Stimulated activated naive CD8-positive, alpha-beta T cell treated with anti-CD3 and anti-CD28 coated beads, Interleukin-15, Interleukin-2, amounts not matched to agents 100 ng/mL and 50 ng/mL, for 24 hours (primary cell): ENCODE measurements around the gene GP1BA.
A peak's percentile ranks its signal among the peaks of the same experiment; 100 is the strongest.
"Not testable (repeated sequence)": the region's sequence is repeated elsewhere in the genome, so short reads cannot be mapped to it uniquely, and the experiment has no call there.

ENCODE experiments used
- H3K27ac Mint-ChIP-seq: one replicate; pipeline ENCODE4 v1.8.0; 2021; ENCODE audit warnings: mild to moderate bottlenecking, mixed read lengths
- H3K27me3 Mint-ChIP-seq: one replicate; pipeline ENCODE4 v1.8.0; 2021; ENCODE audit warnings: mixed read lengths
- H3K36me3 Mint-ChIP-seq: one replicate; pipeline ENCODE4 v1.8.0; 2021; ENCODE audit warnings: low read depth, mixed read lengths
- H3K4me1 Mint-ChIP-seq: one replicate; pipeline ENCODE4 v1.8.0; 2021; ENCODE audit warnings: low read depth, mixed read lengths
- H3K4me3 Mint-ChIP-seq: one replicate; pipeline ENCODE4 v1.8.0; 2021; ENCODE audit warnings: mild to moderate bottlenecking, mixed read lengths
- H3K9me3 Mint-ChIP-seq: one replicate; pipeline ENCODE4 v1.8.0; 2021; ENCODE audit warnings: mixed read lengths

Gene GP1BA

GRCh38 chr17:4898351-4898750 is 33.7 kb upstream of the GP1BA start:
- Mint-ChIP-seq H3K27me3 (no peaks in the 10 kb centered on the region), H3K9me3 (no peaks in the 10 kb centered on the region), H3K4me3 (peak overlapping the region; percentile 63), H3K27ac (no peak overlapping the region), H3K36me3 (peaks cover 12% of the 10 kb centered on the region), H3K4me1 (peaks cover 40% of the 10 kb centered on the region)

- Mint-ChIP-seq H3K27ac (no peak overlapping the region), H3K4me3 (peak overlapping the region; percentile 63), H3K9me3 (no peaks in the 10 kb centered on the region), H3K4me1 (peaks cover 45% of the 10 kb centered on the region), H3K36me3 (peaks cover 12% of the 10 kb centered on the region), H3K27me3 (no peaks in the 10 kb centered on the region)
These were observed 33.1 kb upstream of the GP1BA start for GRCh38 chr17:4898927-4899326.

GRCh38 chr17:4899341-4900230 is 32.5 kb upstream of the GP1BA start, which contains the start of gene C17orf107:
Gene C17orf107 (plus strand): TSS chr17:4899536. CDS start chr17:4899763, 227 bp downstream.
- H3K27me3 Mint-ChIP-seq = no peaks in the 10 kb centered on the region
- H3K4me1 Mint-ChIP-seq = peaks cover 45% of the 10 kb centered on the region
- no peaks in the 10 kb centered on the region for H3K9me3 Mint-ChIP-seq
- H3K36me3 Mint-ChIP-seq = peaks cover 12% of the 10 kb centered on the region
- peak within 1 kb of the TSS; percentile 87 for H3K4me3 Mint-ChIP-seq
- peak within 1 kb of the TSS; percentile 87 for H3K27ac Mint-ChIP-seq

- H3K4me3 Mint-ChIP-seq = peak overlapping the region; percentile 87
- H3K4me1 Mint-ChIP-seq = peaks cover 45% of the 10 kb centered on the region
- no peaks in the 10 kb centered on the region for H3K27me3 Mint-ChIP-seq
- H3K36me3 Mint-ChIP-seq = peaks cover 7% of the 10 kb centered on the region
- H3K27ac Mint-ChIP-seq = peak overlapping the region; percentile 87
- no peaks in the 10 kb centered on the region for H3K9me3 Mint-ChIP-seq
These were observed 31.6 kb upstream of the GP1BA start for GRCh38 chr17:4900231-4901107.

GRCh38 chr17:4901108-4901647 is 30.9 kb upstream of the GP1BA start:
- Mint-ChIP-seq H3K9me3 (no peaks in the 10 kb centered on the region), H3K27ac (no peak overlapping the region), H3K36me3 (peaks cover 1% of the 10 kb centered on the region), H3K4me3 (peak overlapping the region; percentile 87), H3K27me3 (no peaks in the 10 kb centered on the region), H3K4me1 (peaks cover 45% of the 10 kb centered on the region)

GRCh38 chr17:4901648-4902344 is 30.3 kb upstream of the GP1BA start:
- Mint-ChIP-seq H3K4me1 (peaks cover 45% of the 10 kb centered on the region), H3K36me3 (no peaks in the 10 kb centered on the region), H3K9me3 (no peaks in the 10 kb centered on the region), H3K27ac (no peak overlapping the region), H3K27me3 (no peaks in the 10 kb centered on the region), H3K4me3 (peak overlapping the region; percentile 87)

GRCh38 chr17:4902540-4902939 is 29.5 kb upstream of the GP1BA start:
- Mint-ChIP-seq H3K9me3 (no peaks in the 10 kb centered on the region), H3K4me3 (no peak overlapping the region), H3K4me1 (peaks cover 45% of the 10 kb centered on the region), H3K27me3 (no peaks in the 10 kb centered on the region), H3K27ac (peak overlapping the region; percentile 45), H3K36me3 (no peaks in the 10 kb centered on the region)

GRCh38 chr17:4903051-4903818 is 28.8 kb upstream of the GP1BA start, which contains the start of gene CHRNE:
Gene CHRNE (minus strand): TSS chr17:4903098. CDS start chr17:4903063, 35 bp downstream.
- Mint-ChIP-seq H3K4me3 (peak within 1 kb of the TSS; percentile 70), H3K27me3 (no peaks in the 10 kb centered on the region), H3K9me3 (no peaks in the 10 kb centered on the region), H3K27ac (peak within 1 kb of the TSS; percentile 54), H3K4me1 (peaks cover 44% of the 10 kb centered on the region), H3K36me3 (no peaks in the 10 kb centered on the region)

- peaks cover 19% of the 10 kb centered on the region for H3K4me1 Mint-ChIP-seq
- H3K4me3 Mint-ChIP-seq, H3K9me3 Mint-ChIP-seq, H3K36me3 Mint-ChIP-seq, H3K27ac Mint-ChIP-seq, H3K27me3 Mint-ChIP-seq: not testable (repeated sequence)
These were observed 25.4 kb upstream of the GP1BA start for GRCh38 chr17:4906642-4907041.

- no peaks in the 10 kb centered on the region for H3K9me3 Mint-ChIP-seq
- H3K36me3 Mint-ChIP-seq = no peaks in the 10 kb centered on the region
- no peak overlapping the region for H3K27ac Mint-ChIP-seq
- H3K4me3 Mint-ChIP-seq = no peak overlapping the region
- H3K4me1 Mint-ChIP-seq = peaks cover 5% of the 10 kb centered on the region
- H3K27me3 Mint-ChIP-seq = no peaks in the 10 kb centered on the region
These were observed 23.8 kb upstream of the GP1BA start for GRCh38 chr17:4908301-4908700.

GRCh38 chr17:4908711-4909496 is 23.2 kb upstream of the GP1BA start:
- Mint-ChIP-seq H3K36me3 (no peaks in the 10 kb centered on the region), H3K4me3 (no peak overlapping the region), H3K27ac (no peak overlapping the region), H3K27me3 (no peaks in the 10 kb centered on the region), H3K4me1 (no peaks in the 10 kb centered on the region), H3K9me3 (no peaks in the 10 kb centered on the region)

- Mint-ChIP-seq H3K27me3 (no peaks in the 10 kb centered on the region), H3K4me1 (no peaks in the 10 kb centered on the region), H3K36me3 (no peaks in the 10 kb centered on the region), H3K27ac (no peak overlapping the region), H3K9me3 (no peaks in the 10 kb centered on the region), H3K4me3 (no peak overlapping the region)
These were observed 18.1 kb upstream of the GP1BA start for GRCh38 chr17:4913994-4914393.

- not testable (repeated sequence) for H3K4me3 Mint-ChIP-seq, H3K36me3 Mint-ChIP-seq, H3K9me3 Mint-ChIP-seq, H3K4me1 Mint-ChIP-seq, H3K27ac Mint-ChIP-seq, H3K27me3 Mint-ChIP-seq
These were observed 17.5 kb upstream of the GP1BA start for GRCh38 chr17:4914551-4914950.
